Activated CD4-positive, alpha-beta T cell treated with anti-CD3 and anti-CD28 coated beads, Interleukin-2, Interleukin-6, amounts not matched to agents 100 ng/mL and 50 ng/mL, durations not matched to agents 16 hours and 8 hours (primary cell): ENCODE measurements around the gene FUCA2.
"Not testable (repeated sequence)": the region's sequence is repeated elsewhere in the genome, so short reads cannot be mapped to it uniquely, and the experiment has no call there.

Experiments
- DNase-seq: peaks from one replicate; pipeline ENCODE4 v3.0.0-alpha.2; 2020

Gene FUCA2

DNA sequence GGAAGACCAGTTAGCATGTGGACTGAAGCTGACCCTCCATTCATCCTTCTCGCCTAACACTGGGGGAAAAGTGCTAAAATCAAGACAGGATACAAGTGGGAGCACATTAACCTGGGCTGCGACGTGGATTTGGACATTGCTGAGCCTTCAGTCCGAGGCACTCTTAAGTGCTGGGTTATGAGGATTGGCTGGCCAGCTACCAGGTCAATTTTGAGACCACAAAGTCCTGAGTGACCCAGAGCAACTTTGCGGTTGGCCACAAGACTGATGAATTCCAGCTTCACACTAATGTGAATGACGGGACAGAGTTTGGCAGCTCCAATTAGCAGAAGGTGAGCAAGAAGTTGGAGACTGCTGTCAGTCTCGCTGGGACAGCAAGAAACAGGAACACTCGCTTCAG is 20.7 kb downstream of the FUCA2 start:
- no peak for DNase-seq

DNA sequence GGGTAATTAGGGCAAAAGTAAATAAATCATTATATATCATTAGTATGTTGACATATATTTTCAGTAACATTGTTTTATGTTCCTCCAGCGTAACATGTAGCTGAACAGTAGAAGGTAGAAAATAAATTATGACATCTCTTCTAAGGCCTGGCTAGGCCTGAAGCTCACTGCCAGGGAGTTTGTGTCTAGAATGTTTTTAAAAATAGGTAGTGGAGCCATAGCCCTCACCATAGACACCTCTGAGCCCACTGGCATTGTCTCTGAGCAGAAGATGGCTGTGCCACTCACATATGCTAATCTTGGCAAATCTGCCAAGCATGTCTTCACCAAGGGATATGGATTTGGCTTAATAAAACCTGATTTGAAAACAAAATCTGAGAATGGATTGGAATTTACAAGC is 21.3 kb downstream of the FUCA2 start:
- DNase-seq: no peak

DNA sequence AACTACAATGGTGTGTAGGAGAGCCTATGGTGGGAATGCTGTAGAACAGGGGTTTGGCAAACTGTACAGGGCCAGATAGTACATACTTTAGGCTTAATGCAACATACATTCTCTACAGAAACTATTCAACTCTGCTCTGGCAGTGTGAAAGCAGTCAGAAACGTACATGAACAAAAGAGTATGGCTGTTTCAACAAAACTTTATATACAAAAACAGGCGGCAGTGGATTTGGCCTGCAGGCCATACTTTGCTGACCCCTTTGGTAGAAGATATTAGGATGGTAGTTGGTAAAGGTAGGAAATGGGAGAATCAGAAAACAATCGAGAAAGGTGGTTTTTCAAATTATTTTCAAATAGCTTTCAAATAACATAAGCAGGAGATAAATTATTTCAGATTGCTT is 24.8 kb downstream of the FUCA2 start:
- no peak for DNase-seq

DNA sequence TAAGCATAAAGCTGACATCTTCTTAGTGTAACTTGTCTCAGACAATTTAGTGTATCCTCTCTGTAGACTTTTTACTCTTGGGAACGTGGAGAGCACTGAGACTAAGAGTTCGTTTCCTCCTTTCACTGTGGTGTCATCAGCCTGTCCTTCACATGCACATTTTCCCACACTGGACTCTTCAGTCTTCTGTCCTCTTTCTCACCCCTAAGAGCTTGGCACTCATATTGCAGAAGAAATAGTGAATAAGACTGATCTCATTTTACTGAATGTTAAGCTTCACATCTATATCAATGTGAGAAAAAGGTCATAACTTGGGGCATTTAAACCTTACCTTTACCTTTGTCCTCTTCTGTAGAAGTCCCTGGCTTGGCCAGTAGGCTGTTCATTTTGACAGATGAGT is 25.6 kb downstream of the FUCA2 start:
- no peak for DNase-seq

DNA sequence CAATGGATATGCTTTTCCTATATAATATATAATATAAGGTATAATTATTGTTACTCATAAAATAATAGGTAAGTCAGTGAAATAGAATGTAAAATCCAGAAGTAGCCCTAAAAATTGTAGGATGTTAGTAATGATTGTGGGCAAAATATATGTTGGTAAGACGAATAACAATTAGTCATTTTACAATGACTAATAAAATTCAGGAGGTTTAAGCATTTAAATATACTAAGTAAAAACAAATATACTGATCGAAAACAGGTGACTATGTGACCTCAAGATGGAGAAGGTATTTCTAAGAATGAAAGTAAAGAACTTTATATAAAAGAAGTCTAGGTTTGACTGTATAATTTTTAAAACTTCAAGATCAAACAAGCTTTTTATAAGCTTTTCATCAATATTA is 28.9 kb downstream of the FUCA2 start:
- no peak for DNase-seq

DNA sequence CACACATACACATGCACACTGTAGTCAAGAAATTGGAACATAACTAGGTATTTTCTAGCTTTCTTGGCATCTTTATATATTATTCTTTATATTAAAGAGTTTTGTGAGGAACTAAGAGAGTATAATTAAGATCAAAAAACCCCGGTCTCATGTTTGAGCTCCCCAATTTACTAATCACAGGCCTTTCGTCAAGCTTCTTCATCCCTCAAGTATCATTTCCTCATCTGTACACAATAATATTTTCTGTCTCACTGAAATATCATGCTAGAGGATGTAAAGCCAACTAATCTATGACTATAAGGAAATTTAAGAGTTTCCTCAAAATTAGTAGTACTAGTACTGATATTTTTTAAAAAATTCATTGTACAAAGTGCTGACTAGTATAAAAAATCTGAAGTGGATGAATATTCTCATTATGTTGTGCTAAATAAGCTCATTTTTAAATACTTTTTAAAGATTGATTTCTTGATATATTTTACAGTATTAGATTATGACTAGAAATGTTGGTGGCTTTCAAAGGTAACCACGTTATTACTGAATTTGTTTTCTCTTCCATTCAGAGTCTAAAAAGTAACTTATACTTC is 32.9 kb downstream of the FUCA2 start:
- no peak for DNase-seq

DNA sequence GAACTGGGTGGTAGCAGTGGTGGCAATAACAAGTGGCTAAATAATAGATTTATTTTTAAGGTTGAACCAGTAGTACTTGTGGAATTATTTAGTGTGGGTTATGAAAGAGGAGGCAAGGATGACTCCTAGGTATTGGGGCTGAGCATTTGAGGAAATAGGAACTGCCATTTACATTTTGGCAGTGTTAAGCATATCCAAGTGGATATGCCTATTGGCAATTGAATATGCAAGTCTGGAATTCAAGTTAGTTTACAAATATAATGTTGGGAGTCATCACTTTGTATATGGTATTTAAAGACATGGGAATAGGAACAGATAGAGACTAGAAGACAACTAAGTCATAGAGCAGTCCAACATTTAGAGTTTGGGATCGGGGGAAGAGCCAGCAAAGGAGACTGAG is 35.0 kb downstream of the FUCA2 start:
- no peak for DNase-seq

DNA sequence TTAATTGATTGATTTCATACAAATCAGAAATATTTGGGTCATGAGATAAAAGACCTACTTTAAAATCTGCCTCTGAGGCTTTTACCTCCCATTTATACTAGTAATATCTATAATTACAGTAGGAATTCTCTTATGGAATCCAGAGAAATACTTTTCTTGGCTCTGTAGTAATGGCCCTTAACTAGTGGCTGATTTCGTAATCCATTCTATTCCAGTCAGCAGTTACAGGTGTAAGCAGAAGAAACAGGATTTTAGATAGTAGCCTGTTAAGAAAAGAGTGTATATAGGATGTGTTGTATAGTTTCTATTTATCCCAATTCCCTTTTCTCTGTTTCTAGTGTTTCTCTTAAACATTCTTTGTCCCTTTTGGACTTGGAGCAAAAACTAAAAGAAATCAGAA is 39.7 kb downstream of the FUCA2 start:
- no peak for DNase-seq

DNA sequence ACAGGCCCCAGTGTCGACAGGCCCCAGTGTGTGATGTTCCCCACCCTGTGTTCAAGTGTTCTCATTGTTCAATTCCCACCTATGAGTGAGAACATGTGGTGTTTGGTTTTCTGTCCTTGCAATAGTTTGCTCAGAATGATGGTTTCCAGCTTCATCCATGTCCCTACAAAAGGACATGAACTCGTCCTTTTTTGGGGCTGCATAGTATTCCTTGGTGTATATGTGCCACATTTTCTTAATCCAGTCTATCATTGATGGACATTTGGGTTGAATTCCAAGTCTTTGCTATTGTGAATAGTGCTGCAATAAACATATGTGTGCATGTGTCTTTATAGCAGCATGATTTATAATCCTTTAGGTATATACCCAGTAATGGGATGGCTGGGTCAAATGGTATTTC is 42.7 kb downstream of the FUCA2 start:
- DNase-seq: not testable (repeated sequence)

DNA sequence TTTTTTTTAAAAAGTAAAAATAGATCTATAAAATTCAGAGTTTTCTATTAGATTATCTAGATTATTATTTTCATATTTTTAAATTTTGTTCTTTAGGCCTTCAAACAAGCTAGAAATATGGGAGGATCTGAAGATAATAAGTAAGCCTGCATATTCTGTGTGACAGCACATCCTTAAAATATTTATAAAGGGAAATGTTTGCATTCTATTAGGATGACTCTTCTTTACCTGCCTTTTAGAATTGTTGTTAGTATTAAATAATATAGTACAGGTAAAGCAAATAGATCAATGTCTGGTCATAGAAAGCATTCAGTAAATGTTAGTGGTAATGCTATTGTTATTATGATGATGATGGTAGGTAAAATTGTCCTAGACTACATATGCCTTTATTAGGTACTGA is 43.5 kb downstream of the FUCA2 start:
- DNase-seq: no peak

DNA sequence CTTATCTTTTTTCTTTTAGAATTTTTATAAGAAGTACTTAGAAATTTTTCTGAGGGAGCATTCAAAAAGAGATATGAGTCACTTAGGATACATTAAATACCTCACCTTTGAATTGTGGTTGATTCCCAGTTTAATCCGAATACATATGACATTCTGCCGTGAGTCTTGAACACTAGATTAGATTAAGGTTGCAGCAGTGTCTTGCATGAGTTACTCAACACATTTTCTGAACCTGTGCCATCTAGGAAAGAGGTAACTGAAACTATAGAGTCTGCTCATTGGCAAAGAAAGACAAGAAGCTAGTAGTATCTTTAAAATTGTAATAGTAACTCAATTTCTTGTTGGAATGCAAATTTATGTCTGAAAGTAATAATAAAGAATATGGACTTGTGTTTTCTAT is 46.0 kb downstream of the FUCA2 start:
- DNase-seq: no peak

DNA sequence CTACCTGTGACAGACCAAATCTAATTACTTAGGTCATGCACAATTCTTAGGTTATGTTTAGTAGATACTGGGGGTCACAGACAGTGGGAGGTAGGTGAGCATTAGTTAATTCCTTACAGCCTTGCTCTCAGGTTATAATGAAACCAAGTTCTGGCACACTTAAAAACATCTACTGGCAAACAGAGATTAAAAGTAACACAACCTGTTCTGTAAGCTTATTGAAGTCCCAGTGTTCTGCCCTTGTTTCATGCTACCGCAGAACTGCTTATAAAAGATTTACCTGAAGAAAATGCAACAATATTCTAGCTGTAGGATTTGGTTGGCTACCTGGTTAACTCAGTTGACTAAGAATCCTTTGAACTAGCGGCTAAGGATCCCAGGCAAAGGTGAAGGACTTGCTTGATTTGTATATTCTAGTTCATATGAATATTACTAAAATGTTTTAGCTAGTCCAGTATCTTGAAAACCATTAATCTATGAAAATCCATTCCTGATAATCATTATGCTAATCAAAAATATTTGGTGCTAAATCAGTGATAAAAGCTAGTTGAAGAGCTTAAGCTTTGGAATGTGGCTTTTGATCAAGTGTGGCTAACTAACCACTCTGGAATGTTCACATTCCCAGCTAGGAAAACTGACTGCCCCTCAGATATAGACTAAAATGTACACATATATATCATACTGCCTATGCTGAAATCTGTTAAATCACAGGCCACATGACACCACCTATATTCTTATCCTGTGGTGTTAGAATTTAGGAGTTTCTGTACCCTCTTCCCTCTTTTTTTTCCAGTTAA is 53.8 kb downstream of the FUCA2 start:
- no peak for DNase-seq

DNA sequence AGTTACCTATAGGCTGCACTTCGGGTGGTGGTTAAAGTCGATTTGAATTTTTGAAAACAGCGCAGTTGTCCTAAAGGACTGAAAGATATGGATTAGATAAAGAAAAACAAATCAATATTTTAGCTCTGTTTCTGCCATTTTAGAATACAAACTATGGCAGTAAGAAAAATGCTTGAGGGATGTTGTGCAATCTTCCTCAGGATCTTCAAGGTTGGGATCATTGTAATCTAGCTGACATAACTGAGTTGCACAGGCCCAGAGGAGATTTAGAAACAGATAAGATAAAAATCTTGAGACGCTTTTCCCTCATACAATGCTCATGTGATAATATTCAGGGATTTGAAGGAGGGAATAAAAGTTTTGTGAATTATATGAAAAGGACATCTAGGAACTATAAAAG is 60.0 kb downstream of the FUCA2 start:
- DNase-seq: no peak

DNA sequence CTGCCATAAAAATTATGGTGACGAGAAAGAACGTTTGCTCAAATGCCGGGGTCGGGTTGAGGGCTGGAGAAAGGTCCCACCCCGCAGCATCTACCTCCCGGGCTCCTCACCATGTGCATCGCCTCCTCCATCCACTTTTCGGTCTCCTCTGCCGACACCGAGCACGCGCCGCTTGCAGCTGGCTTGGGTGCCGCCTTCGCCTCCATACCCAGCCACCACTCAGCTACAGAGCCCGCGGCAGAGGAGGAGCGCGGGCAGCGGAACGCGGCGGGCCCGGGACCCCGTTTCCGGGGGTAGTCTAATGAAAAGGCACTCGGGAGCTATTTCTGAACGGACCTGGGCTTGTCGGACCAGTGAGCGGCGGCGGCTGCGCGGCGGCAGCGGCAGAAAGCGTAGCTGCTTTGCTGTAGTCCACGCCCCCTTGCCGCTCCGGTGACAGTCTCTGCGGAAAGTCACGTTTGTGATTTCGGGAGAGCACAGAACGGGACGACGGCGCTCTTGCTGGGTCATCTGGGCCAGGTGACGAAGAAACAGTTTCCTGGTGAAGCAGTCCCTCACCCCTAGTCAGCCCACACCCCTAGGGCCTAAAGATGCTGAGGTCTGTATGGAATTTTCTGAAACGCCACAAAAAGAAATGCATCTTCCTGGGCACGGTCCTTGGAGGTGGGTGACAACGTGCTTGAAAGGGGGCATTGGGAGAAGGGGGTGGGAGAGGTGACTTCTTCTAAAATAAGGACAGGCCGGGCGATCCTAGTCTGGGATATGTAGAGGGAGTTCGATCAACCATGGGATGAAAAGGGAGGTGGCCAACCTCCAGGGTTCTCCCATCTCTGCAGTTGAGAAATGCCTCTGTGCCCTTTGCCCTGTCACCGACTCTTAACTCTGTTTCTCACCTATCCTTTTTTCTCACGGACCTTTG is 60.8 kb downstream of the FUCA2 start, which contains the start of the genes ADAT2 and PEX3:
Gene ADAT2 (minus strand): TSS at position 243 of the 919 bp plus-strand sequence. CDS start 37 bp downstream, at position 206.
Gene PEX3 (plus strand): TSS at position 353 of the 919 bp plus-strand sequence. CDS start 238 bp downstream, at position 591.
- DNase-seq: peak; percentile 96

DNA sequence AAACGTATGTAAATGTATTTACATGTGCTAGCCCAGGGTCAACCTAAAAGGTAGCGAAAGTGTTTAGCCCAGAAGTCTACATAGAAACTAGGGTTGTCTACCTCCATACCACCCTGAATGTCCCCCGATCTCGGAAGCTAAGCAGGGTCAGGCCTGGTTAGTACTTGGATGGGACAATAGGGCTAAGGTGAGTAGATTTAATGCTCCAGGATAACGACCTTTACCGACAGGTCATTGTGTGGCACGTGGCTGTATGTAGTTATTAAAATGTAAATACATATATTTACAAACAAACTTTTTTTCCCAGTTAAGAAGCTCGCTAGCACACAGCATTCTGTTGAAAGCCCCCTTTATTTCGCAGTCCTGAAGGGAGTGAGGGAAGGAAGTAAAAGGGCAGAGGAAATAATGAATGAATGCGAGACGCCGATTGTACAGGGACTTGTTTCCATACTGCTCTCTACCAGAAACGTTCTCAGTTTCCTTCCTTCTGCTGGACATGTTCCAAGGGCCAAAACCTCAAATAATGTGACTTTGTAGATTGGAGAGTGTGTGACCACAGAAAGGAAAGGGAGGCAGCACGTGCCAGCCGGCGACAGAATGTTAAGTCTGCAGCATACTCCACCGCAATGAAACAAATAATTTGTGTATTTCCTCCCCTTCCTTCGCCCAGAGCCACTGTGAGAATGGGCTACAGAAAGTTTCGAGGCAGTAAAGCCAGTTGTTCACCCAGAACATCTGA is 61.6 kb downstream of the FUCA2 start:
- DNase-seq: peak; percentile 38

DNA sequence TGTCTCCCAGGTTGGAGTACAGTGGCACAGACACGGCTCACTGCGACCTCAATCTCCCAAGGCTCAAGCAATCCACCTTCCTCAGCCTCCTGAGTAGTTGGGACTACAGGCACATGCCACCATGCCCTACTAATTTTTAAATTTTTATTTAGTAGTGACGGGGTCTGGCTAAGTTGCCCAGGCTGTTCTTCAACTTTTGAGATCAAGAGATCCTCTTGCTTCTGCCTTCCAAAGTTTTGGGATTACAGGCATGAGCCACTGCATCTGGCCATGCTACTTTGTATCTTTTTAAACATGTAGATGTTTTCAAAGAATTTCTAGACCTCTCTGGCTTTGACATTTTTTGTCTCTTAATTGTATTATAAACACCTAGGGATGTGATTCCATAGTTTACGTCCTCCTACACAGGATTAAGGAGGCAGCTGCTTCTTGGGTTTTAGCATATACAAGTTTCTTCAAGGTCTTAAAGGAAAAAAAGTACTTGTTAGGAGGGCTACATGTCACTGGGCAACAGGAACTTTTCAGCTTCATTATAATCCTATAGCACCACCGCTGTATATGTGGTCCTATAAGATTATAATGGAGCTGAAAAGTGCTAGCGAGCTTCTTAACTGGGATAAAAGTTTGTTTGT is 62.3 kb downstream of the FUCA2 start:
- DNase-seq: no peak

DNA sequence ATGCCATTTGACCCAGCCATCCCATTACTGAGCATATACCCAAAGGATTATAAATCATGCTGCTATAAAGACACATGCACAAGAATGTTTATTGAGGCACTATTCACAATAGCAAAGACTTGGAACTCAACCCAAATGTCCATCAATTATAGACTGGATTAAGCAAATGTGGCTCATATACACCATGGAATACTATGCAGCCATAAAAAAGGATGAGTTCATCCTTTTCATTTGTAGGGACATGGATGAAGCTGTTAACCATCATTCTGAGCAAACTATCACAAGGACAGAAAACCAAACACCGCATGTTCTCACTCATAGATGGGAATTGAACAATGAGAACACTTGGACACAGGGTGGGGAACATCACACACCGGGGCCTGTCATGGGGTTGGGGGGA is 63.7 kb downstream of the FUCA2 start:
- DNase-seq: not testable (repeated sequence)
